Cortex of kidney (tissue), 1 donor: ENCODE measurements around the gene AVPR1B.

Experiments used
- DNase-seq: peaks from one replicate; lab custom pipeline; 2025; lab: John Stamatoyannopoulos, UW

The AVPR1B gene

DNA sequence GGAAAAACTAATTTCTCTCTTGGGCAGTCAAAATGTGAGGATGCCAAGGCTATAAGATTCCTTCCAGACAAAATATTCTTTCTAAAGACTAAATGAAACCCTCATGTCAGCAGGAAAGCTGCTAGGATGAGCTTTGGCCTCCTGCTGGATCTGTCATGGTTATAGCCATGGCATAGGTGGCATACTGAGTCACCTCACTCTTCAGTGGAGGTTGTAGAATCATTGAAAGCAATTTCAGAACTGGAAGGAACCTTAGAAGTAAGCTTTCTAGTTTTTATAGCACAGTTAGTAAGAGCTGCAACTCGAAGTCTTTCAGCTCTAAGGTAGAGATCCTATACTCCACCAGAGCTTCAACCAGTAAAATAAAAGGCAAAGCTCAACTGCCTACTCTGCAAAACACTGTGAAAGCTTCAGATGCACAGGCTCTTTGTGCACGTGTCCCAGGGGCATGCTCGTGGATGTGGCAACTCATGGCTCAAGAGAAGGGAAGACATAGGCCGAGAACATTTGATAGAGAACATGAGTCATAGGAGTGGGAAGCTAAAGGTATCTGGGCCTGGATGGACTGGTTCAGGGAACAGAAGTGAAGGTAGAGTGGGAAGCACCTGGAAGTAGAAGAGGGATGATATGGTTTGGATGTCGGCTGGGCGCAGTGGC is 5.8 kb downstream of the AVPR1B start:
- no peak for DNase-seq

DNA sequence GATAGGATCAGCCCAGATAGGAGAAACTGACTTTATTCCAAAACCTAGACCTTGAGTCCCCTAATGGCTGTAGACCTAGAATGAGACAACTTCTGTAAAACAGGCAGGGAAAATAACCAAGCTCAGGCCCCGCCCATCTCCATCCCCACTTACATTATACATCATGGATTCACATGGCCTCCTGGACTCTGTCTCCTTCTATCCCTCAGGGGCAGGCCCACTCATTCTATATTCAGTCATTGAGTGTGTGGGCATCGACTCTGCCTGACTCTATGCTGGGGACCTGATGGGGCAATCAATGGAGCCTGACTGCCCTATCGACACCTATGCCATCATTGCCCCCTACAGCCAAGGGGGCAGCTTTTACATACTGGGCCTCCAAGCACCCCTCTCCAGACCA is 6.4 kb downstream of the AVPR1B start:
- no peak for DNase-seq

DNA sequence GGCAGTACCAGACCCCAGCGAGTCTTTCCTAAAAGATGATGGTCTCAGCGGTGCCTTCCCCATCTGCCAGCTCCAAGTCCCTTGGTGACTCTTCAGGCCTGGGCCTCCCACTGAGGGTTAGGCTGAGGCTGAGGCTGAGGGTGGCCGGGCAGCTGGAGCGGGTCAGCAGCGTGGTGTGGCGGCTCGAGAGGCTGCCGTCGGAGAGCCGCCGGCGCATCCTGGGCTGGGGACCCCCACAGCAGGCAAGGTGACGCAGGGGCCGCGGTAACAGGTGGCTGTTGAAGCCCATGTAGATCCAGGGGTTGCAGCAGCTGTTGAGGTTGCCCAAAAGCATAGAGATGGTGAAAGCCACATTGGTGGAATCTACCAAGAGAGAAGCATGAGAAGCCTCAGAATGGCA is 7.0 kb downstream of the AVPR1B start:
- DNase-seq, result no peak

DNA sequence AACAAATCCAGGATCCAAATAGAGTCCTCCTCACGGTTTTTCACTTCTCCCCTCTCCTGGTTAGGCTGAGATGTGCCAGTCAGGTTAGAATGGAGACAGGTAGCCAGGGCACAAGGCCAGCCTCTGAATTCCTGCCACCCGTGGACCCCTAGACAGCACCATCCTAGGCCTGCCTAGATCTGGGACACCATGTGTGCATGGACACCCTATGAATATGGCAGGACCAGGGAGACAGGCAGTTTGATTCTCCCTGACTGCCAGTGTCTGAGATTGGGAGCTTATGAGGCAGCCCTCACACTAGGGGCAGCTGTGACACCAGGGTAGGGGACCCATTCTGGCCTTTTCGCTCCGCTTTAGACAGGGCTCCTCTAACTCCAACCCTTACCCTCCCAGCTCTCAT is 7.5 kb downstream of the AVPR1B start:
- DNase-seq, result no peak

DNA sequence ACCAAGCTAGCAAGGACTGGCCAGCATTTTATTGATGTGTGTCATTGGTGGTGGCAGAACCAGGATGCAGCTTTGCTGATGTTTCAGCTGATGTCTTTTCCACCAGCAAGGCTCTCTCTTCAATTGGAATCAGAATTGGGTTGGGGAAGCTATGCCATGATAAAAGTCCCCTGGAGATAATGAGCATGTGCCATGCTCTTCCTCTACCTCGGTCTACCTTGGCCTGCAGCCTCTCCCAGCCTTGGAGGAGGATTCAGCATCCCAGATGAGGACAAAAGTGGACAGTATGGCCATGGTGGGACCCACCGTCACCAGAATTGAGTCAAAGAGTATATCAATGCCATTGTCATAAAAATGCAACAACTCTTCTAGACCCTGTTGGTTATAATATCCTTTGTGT is 8.6 kb downstream of the AVPR1B start:
- no peak for DNase-seq

DNA sequence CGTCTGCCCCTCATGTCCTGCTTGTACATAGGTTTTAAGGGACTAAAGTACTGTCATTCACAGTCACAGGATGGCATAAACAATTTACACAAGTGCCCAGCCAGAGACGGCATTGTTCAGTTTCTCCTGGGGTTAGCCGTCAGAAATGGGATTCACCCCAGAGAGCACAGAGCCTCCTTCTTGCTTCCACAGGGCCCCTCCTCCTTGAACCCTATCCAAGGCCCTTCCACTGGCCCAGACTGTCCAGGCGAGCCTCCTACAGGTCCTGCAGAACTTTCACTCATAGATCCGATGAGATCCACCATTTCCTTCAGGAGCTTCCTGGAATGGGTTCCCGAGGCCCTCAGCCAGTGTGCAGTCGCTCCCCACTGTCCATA is 10.0 kb downstream of the AVPR1B start:
- no peak for DNase-seq

DNA sequence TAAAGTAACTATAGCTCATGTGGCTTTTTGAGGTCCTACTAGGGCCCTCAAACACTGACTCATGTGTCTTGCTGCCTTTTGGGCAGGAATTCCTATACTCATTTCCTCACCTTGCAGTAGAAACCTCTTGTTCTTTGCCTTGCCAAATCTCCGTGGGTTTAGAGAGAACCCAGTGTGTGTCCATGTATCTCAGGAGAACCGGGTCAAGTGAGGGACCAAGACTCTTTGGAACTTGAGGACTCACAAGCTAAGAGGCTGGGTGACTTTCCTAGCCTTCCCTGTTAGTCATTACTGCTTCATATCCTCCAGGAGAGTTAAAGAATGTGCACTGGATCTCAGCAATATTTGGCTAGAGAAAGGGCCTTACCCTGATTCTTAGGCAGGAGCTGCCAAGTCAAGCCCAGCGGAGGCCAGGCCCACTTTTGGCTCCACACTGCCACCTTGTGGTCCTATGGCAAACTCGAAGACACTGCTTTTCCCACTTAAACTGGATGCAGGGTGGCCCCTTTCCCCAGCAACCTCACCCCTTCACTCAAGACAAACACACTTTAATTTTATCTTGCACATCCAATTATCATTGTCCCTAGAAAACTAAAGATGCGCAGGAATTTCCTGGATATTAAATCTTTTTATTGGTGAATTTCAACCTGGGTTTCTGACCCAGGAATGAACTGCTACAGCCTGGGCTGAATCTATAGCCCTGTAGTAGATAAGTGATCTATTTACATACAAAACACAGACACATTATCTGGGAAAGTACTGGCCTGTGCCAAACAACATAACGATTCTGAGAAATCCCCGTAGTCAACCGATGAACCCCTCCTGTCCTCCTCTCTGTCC is 10.6 kb downstream of the AVPR1B start:
- no peak for DNase-seq

DNA sequence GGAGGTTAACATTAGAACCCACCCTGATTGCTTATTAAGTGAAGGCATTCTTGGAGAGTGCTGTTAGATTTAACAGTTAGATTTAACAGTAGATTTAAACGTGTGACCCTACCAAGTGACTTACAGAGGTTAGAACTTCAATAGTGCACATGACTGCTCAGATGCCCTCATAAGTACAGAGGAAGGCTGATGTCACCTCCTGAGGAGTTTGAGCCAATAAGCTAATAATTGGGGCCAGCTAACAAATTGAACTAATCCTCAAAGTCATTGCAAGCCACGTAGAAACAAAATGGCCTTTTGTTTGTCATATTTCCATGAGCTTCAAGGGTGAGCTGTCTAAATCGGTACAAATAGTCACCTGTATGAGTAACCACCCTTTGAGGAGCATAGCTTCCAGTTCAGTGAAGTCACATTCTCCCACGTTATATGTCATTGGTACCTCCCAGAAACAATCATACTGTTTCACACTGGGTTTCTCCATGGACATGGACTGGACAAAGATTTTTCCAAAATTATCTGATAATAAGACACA is 11.7 kb downstream of the AVPR1B start:
- no peak for DNase-seq

DNA sequence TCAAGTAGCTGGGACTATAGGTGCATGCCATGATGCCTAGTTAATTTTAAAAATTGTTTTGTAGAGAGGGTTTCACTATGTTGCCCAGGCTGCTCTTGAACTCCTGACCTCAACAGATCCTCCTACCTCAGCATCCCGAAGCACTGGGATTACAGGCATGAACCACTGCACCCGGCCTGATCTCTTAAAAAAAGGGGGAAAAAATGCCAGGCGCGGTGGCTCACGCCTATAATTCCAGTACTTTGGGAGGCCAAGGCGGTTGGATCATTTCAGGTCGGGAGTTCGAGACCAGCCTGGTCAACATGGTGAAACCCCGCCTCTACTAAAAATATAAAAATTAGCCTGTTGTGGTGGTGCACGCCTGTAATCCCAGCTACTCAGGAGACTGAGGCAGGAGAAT is 13.2 kb downstream of the AVPR1B start:
- DNase-seq, result no peak

DNA sequence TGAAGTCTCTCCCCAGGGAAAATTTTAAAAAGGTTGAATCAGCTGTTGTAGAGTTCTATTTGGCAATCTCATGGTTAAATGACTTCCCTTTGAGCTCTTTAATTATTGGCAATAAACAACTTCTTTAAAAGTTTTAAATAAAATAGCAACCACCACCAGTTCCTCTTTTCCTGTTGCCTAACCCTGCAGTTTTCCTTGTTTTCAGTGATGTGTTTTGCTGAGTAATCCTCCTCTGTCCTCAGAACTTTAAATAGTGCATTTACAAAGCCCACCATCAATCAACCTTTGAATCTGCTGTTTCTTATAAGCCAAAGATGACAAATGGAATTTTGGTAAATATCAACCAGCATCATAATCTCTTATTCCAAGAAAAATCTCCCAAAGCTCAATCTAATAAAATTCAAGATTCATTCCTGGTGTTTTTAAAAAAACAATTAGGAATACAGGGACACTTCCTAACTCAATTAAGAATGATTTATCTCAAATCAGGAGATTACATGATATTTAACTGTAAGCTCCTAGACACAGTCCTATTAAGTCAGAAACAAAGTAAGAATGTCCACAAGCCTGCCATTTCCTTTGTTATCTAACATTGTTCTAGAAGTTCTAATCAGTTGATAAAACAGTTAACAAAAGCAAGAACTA is 14.8 kb downstream of the AVPR1B start:
- no peak for DNase-seq

DNA sequence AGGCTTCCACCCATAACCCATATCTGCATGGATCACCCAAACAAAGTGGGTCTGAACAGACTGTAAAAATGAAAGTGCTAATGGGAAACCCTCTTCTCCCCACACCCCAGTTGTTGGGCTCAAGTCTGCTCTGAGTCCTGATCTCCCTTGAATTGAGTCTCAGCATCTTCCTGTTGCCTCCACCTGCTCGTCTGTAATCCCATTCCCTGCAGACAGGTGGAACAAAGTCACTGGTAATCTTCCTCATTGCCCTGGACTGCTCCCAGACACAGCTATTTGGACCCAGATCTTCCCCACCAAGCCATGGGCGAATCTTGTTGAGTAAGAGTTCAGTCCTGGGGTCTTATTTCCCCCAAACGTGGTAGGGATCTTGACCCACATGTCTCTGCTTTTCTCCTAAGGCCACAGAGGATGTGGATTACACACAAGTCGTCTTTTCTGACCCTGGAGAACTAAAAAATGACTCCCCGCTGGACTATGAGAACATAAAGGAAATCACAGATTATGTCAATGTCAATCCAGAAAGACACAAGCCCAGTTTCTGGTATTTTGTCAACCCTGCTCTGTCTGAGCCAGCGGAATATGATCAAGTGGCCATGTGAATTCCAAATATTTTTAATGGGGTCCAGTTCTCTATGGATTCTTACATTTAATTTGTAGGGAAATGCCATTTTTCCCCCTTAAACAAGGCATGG is 15.7 kb downstream of the AVPR1B start:
- no peak for DNase-seq

DNA sequence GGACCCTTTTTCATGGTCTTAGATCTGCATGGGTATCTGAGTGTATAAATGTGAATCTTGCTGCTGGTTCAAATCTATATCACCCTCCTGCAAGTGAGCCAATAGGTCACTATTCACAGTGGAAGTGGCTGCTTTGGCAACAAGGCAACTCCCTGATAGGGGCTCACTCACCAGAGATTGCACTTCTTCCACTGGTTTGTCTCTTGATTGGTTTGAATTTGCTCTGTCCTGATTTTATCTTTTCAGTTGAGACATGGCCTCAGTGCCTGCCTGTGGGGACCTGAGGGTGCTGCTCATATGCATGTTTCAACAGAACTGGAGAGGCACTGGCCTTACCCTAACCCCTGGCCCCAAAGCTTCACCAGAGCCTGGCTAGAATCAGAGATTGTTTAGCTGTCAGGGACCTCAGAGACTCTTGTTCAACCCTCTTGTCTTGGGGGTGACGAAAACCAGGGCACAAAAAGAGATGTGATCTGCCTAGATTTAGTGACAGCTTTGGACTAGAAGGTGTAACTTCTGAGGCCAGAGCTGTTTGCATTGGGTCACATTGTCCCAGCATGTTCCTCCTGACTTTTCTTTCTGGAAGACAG is 16.9 kb downstream of the AVPR1B start:
- DNase-seq, result no peak

DNA sequence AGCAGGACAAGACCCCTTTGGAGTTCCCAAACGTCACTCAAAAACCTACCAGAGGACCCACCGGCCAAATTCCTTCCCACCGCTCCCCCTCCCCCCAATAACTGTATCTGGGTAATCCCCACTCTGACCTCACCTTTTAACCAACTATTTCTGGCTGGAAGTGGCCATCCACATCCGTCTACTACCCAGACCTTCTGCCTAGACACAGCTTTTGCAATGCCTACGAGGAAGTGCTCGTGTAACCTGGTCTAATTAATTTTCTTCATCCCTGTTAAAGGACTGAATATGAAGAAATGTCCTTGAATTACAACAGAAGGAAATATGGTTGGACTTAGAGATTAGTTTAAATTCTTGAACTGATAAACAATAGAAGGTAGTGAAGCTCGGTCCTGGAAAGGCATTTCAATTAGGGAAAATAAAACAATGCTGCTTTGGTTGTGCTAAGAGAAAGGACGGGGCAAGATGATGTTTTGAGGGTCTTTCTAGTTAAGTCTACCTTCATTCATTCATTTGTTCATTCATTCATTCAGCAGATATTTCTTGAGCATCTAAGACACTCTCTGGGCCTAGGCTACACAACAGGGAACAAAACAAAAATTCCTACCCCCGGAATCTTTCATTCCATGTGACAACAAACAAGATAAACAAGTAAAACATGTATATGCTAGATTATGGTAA is 18.8 kb downstream of the AVPR1B start:
- DNase-seq, result no peak

DNA sequence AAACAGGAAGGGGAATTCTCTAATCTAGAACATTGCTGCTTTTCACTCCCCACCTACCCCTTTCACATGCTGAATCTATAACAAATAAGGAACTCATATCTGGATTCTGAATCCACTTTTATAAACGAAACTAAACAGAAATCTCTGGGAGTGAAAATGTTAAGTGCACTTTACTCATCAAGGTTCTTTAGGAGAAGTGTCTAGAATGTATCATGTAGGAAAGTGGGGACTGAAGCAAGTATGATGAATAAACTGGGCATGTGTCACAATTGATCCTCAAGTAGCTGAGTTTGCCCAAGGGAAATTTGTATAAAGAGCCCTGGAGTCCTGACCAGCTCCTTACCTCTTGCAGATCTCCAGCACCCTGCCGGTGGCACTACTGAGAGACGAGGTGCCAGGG is 19.8 kb downstream of the AVPR1B start:
- no peak for DNase-seq

DNA sequence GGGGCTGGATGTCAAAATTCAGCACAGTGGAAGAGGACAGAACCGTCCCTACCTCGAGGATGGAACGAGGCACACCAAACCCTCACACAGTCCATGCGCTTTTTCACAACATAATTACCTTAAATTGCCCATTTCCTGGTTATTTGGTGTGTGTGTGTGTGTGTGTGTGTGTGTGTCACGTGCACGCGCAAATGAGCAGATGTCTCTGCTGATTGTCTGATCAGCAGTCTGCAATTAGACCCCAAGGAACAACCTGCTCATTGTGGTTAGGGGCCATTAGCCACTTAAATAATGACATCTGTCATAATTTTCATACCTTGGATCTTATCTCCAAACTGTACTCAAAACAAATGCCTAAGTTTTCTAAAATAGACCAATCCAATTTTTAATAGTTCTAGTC is 23.2 kb downstream of the AVPR1B start:
- no peak for DNase-seq

DNA sequence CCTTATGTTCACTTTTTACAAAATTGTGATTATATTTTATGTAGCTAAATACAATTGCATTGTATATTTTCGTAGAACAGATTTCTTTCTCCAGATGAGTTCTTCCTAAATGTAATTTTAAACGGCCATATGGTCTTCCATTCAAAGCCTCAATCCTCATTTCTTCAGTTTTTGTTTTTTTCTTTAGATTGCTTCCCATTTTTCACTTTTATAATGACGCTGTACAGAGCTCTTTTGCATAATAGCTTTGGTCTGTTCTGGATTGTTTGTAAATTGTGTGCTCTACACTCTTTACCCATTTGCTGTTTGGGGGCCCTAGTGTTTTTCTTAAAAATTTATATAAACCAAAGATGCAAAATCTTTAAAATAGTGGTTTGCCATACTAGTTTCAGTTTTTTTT is 27.8 kb downstream of the AVPR1B start:
- DNase-seq, result no peak

DNA sequence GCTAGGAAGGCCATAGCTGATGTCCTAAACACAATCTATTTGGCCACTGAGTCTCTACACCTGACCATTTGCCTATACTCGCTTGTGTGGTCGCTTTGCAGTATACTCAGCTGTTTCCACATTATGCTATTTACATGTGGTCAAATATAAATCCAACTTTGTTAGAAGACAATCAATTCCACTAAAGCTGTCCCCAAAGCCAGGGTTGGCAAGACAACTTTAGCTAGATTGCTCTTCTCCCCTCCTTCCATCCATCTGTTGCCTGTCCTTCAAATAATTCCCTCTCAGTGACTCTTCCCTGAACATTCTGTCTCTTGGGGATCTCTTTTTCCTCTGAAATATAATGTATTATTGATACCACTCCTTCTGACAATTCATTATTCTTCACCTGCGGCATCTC is 30.1 kb downstream of the AVPR1B start:
- DNase-seq, result no peak

DNA sequence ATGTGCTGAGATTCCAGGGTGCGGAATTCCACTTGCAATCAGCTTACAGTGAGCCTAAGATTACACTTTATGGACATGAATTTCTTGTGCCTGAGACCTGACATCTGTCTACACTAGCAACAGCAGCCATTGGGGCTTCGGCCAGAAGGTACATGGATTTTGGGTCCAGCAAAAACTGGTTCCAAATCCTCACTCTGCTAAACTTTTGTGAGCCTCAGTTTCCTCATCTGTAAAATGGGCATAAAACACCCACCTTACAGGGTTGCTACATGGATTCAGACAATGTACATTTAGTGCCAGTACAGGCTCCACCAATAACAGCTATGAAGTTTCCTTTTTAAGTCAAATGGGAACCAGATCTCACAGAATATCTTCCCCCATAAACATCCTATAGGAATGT is 33.4 kb downstream of the AVPR1B start:
- no peak for DNase-seq

DNA sequence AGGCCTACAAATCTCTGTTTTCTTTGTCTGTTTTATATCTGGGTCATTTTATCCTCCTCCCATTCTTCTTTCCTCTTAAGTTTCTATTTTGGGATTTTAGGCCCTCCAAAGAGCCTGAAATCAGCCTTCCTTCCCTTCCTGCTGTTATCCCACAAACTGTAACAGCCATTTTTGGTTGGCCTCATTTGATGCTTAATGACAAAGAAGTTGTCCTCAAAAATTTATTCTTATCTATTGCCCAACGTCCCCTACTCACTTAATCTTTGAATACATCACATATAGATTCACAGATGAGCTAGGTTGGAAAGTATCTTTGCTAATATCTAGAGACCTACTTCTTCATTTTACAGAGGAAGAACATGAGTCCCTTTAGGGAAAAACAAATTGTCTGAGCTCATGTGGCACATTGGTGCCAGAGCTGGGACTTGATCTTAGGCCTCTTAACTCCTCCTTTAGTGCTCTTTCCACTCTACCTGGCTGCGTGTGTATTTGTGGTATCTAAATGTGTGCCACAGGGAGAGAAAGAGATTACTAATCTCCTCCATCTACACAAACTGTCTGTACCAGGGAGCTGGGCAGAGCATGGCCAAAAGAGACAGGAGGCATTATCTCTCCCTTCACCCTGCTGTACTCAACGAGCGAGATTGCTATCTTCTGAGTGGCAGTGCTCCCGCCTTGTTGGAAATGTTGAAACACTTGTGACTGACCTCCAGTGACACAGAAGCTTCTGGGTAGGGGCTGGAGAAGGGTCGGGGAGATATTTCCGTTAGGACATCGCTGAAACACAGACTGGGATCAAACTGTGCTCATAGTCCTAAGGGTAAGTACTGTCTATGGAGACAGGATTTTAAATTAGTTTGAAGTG is 34.1 kb downstream of the AVPR1B start:
- DNase-seq, result no peak

DNA sequence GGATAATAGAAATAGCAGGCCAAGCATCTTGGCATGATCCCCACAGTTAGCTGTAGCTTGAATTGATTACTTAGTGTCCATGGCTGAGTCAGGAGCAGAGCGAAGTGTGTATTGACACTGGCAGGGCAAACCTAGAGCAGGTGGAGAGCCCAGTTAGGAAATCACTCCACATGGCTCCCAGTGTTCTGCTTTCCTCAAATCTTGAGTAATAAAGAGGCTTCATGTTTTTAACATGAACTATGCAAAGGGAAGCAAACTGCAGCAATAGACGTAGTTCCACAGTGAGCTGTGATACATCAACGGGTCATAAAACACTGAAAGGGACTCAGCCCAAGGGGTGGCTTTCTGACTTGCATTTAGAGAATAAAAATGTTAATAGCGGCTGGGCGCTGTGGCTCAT is 35.3 kb downstream of the AVPR1B start:
- DNase-seq, result no peak
